ENCODE data around the gene ACOT8. TPM values are rescaled to one million over a fixed set of nuclear protein-coding genes. Genes with fewer than 3 reads are reported as not detected.
"Not testable (repeated sequence)": the region's sequence is repeated elsewhere in the genome, so short reads cannot be mapped to it uniquely, and the experiment has no call there.

The ACOT8 gene
- total RNA-seq, 1 donor from 2014 or later: 14.0 TPM

- no peak for ATAC-seq
Observed at GRCh38 chr20:45886590-45887345, 29.6 kb upstream of the ACOT8 start.

GRCh38 chr20:45883100-45883469 is 25.9 kb upstream of the ACOT8 start:
- ATAC-seq: no peak

GRCh38 chr20:45882469-45883099 is 25.4 kb upstream of the ACOT8 start:
- no peak for ATAC-seq

GRCh38 chr20:45880988-45881788 is 24.0 kb upstream of the ACOT8 start, which contains the start of gene ZSWIM1:
ZSWIM1 (plus strand) TSS chr20:45881227; CDS start chr20:45882593, 1,366 bp downstream.
- ATAC-seq: peak; percentile 98

GRCh38 chr20:45878076-45878761 is 21.0 kb upstream of the ACOT8 start:
- ATAC-seq: no peak

GRCh38 chr20:45874576-45874975 is 17.4 kb upstream of the ACOT8 start:
- no peak for ATAC-seq

GRCh38 chr20:45874104-45874481 is 16.9 kb upstream of the ACOT8 start:
- ATAC-seq: not testable (repeated sequence)

GRCh38 chr20:45873409-45874103 is 16.4 kb upstream of the ACOT8 start:
- peak; percentile 63 for ATAC-seq

- peak; percentile 90 for ATAC-seq
Observed at GRCh38 chr20:45872626-45873025, 15.4 kb upstream of the ACOT8 start.

- no peak for ATAC-seq
Observed at GRCh38 chr20:45867819-45868176, 10.6 kb upstream of the ACOT8 start.

GRCh38 chr20:45867136-45867818 is 10.1 kb upstream of the ACOT8 start:
- ATAC-seq: no peak

- ATAC-seq: no peak
Observed at GRCh38 chr20:45866454-45866853, 9.3 kb upstream of the ACOT8 start.

- ATAC-seq: peak; percentile 32
Observed at GRCh38 chr20:45863543-45864470, 6.6 kb upstream of the ACOT8 start.

GRCh38 chr20:45861221-45862075 is 4.3 kb upstream of the ACOT8 start:
- ATAC-seq: no peak

- no peak for ATAC-seq
Observed at GRCh38 chr20:45860560-45861220, 3.5 kb upstream of the ACOT8 start.

GRCh38 chr20:45859916-45860315 is 2.7 kb upstream of the ACOT8 start:
- ATAC-seq: no peak

GRCh38 chr20:45857882-45858216 is 657 bp upstream of the ACOT8 start:
- ATAC-seq: no peak

GRCh38 chr20:45853484-45853883 is 3.7 kb downstream of the ACOT8 start:
- no peak for ATAC-seq

- no peak for ATAC-seq
Observed at GRCh38 chr20:45852326-45852725, 4.9 kb downstream of the ACOT8 start.
